Peyer's patch (tissue), 4 donors: Measurements from ENCODE around the gene WLS.

Experiments
- CTCF ChIP-seq, 6 experiments: fragments of 450-650 bp in 4 of 6; fragments of 200-600 bp in 2 of 6; sonication (generic) in 1 of 6; IDR thresholded peaks; one replicate each; pipeline ENCODE4 v1.5.1; 2017 to 2019; ENCODE audit warnings: antibody characterized with exemption in 6 of 6, mild to moderate bottlenecking in 3 of 6, moderate library complexity in 1 of 6
- POLR2A ChIP-seq, 2 donors: fragments of 450-650 bp; IDR thresholded peaks; one replicate each; pipeline ENCODE4 v1.5.1; 2017; ENCODE audit warnings: antibody characterized with exemption in 2 of 2, mild to moderate bottlenecking in 2 of 2, moderate library complexity in 2 of 2

- no peak for TF ChIP-seq CTCF (IDR thresholded peaks at IDR 0.05)
- no peak for TF ChIP-seq POLR2A (IDR thresholded peaks at IDR 0.05)
Measured at GRCh38 chr1:68188060-68188538, 44.2 kb downstream of the WLS start.
